Endothelial cell of umbilical vein (primary cell): ENCODE results near the gene CTNNA2.

Experiments
- CTCF ChIP-seq, 2 donors: IDR thresholded peaks; 1 replicate in 1 of 2; 2 replicates in 1 of 2; pipeline ENCODE4 v1.5.1; 2011; ENCODE audit warnings: low read length in 2 of 2, mild to moderate bottlenecking in 2 of 2, moderate library complexity in 2 of 2, control low read depth in 1 of 2, inconsistent platforms in 1 of 2, low read depth in 1 of 2; ENCODE audit not compliant: insufficient read depth in 1 of 2; ENCODE audit errors: extremely low read depth in 1 of 2
- EZH2 ChIP-seq: IDR thresholded peaks from 2 replicates; pipeline ENCODE4 v1.6.1; 2012; ENCODE audit warnings: borderline replicate concordance, low read depth, mild to moderate bottlenecking, moderate library complexity, low read length, inconsistent platforms; ENCODE audit not compliant: severe bottlenecking
- FOS ChIP-seq: IDR thresholded peaks from 2 replicates; pipeline ENCODE4 v1.6.1; 2011; ENCODE audit warnings: mild to moderate bottlenecking, low read length, moderate library complexity, borderline replicate concordance; ENCODE audit not compliant: insufficient read depth
- JUN ChIP-seq: IDR thresholded peaks from 2 replicates; pipeline ENCODE4 v1.6.1; 2011; ENCODE audit warnings: borderline replicate concordance, low read depth; ENCODE audit not compliant: insufficient read length, insufficient read depth
- MAX ChIP-seq: IDR thresholded peaks from 2 replicates; pipeline ENCODE4 v1.6.1; 2011; ENCODE audit not compliant: insufficient read depth, insufficient read length
- POLR2A ChIP-seq: IDR thresholded peaks from 2 replicates; pipeline ENCODE4 v1.6.1; 2012; ENCODE audit warnings: low read depth, mild to moderate bottlenecking, control low read depth, low read length
- POLR2AphosphoS5 ChIP-seq: IDR thresholded peaks from 2 replicates; pipeline ENCODE4 v1.6.1; 2012; ENCODE audit warnings: low read depth, mild to moderate bottlenecking, control low read depth, low read length, moderate library complexity; ENCODE audit not compliant: insufficient read depth

- TF ChIP-seq CTCF (IDR thresholded peaks at IDR 0.05; ENCODE audit: extremely low read depth in 1 of 2, insufficient read depth in 1 of 2, low read depth in 1 of 2, low read length in 2 of 2) = no peak
- no peak for TF ChIP-seq FOS
- no peak for TF ChIP-seq POLR2AphosphoS5
- no peak for TF ChIP-seq JUN
- no peak for TF ChIP-seq EZH2
- TF ChIP-seq POLR2A = no peak
- no peak for TF ChIP-seq MAX
Observed at GRCh38 chr2:80461505-80462197, 948.8 kb downstream of the CTNNA2 start.
